ENCODE data around the gene RGS3.

The RGS3 gene

GRCh38 chr9:113511856-113512761 lies 48.6 kb downstream of the RGS3 start:
- DNase-seq (ENCODE audit: low read depth in 2 of 2), result peak; percentile 60 to 73

DNA sequence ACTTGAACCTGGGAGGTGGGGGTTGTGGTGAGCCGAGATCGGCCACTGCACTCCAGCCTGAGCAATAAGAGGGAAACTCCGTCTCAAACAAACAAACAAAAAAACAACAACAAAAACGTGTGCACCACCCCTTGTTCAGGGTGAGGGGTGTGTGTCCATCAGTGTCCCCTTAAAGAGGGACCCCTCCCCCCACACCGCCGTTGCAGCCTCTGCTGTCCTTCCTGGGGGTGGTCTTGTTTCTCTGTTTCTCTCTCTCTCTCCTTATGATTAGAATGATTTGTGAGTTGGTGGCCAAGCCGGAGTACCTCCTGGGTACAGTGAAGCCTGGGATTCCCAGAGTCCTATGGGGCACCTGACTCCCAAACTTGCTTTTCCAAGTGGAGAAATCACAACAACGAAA lies 49.6 kb downstream of the RGS3 start:
- DNase-seq (ENCODE audit: low read depth in 2 of 2), result no peak

GRCh38 chr9:113513536-113513935 lies 50.0 kb downstream of the RGS3 start:
- no peak for DNase-seq (ENCODE audit: low read depth in 2 of 2)

DNA sequence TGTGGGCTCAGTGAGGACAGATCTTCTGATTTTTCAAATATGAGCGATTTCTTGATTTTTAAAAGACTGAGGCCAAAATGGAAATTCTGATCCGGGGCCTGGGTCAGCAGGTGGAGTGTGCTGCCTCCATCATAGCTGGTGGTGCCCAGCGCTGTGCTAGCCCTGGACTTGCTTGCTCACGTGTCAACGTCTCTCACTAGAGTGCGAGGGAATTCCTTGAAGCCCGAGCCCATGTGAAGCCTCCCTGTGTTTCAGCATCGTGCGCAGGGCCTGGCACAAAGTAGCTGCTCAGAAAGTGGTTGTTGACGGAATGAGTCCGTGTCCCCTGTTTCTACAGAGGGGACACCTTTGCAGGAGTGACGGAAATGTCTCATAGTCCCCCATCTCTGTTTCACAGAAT lies 50.5 kb downstream of the RGS3 start:
- no peak for DNase-seq (ENCODE audit: low read depth in 2 of 2)

GRCh38 chr9:113514748-113515147 lies 51.2 kb downstream of the RGS3 start:
- DNase-seq (ENCODE audit: low read depth in 2 of 2), result no peak

DNA sequence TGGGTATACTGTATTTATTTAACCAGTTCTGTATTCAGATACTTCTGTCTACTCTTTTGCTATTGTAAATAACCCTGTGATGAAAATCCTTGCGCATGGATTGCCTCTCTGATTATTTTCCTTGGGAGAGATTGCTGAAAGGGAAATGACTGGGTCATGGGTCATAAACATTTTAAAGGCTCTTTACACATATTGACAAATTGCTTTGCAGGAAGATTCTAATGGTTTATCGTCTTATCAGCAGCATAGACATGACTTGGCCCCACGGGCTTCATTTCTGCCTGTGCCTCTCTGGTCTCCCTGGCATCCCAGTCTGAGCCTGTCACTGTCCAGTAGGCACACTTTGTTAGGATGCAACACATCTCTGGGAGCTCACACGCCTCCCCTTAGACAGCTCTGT lies 52.3 kb downstream of the RGS3 start:
- no peak for DNase-seq (ENCODE audit: low read depth in 2 of 2)

DNA sequence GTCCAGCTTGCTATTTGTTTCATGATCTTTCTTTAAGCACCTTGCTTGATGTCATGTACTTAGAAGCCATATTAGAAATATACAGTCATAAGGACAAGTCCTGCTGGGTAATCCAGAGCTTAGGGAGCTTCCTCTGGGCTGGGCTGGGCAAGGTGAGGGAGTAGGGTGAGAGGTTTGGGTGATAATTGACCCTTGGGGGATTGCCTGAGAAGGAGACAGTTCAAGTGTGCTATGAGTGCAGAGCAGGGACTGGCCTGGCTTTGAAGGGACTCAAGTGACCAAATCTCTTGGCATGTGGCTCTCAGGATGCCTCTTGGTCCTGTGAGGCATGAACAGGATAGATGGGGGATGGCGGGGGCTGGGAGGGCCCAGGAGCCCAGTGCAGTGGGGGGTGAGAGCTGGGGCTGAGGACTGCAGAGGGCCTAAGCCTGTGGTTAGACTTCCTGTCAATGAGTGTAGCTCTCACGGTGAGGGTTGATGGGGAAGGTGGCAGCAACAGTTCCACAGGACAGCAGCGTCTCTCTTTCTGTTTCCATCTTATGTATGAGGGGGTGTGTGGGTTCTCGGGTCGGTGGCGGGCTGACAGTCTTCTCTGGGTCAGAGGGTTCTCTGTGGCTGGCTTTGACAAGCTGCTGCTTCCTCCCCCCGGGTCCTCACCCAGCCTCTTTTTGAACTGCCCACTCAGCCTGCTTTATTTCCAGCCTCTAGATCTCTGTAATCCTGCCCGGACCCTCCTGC lies 53.5 kb downstream of the RGS3 start:
- DNase-seq (ENCODE audit: low read depth in 2 of 2), result peak; percentile 60 to 75

DNA sequence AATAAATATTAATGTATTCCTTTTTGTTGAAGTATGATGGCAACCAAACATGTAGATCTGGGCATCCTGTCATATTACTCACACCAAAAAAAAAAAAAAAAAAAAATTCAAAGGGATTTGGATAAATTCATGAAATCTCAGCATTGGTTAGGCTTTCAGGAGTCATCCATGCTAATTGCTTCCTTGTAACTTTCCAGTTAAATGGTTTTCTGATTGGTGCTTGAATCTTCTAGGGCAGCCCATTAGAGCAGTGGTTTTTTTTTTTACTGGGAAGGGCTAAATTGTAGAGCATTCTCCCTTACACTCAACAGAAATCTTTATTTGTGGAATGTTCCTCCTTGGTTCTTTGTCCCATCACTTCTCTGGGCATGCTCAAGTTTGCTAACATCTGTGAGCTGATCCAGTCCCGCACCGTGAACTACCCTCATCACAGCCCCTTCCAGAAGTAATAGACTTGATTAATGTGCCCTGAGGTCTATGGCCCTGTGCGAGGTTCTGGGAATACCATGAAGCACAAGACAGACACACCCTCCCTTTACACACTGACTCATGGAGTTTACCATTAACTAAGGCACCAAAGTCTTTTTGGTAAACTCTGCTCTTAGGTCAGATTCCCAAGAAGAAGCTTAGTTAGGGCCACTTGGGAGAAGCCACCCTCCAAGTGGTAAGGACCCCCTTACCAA lies 56.0 kb downstream of the RGS3 start:
- no peak for DNase-seq (ENCODE audit: low read depth in 2 of 2)

DNA sequence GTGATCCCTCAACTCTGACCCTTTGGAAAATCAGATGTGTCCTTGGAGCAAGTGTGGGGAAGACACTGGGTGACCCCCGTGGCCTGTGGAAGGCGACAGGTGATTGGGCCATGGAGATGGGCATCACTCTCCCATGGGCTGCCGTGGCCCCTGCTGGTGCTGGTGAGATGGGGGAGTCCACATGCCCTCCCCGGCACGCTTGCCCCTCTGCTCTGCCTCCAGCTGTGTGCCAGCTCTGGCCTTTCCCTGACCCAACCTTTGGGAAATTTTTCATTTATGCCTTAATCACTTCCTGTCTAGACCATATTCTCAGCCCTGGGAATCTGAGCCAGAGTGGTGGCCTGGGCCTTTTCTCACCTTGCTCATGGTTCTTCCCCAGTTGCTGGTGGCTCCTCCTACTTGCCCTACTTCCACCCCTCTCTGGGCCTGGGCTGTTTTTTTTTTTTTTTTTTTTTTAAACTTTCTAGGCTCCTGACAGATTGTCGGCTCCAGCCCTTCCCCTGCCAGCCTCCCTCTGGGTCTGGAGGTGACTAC lies 56.6 kb downstream of the RGS3 start:
- no peak for DNase-seq (ENCODE audit: low read depth in 2 of 2)

DNA sequence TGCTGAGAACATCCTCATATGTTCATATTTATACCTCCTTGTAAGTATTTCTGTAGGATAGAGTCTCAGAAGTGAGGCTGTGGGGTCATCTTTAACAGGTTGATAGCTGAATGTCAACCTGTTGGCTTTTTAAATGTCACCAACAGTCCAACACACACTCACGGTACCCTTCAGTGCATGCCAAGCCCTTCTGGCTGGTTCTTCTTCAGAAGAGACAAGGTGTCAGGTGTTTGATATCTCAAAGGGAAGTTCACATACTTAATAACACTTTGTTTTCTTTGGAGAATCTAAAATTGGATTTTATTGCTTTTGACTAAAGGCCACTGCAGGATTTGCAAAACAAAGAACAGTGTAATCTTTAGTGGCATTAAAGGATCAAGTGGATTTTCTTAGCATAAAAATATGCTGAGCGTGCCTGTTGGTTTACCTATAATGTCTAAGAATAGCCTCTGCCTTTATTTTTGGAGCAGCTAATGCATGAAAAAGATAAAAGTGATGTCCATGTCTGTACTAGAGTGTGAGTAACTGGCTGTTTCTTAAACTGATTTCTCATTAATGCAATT lies 58.2 kb downstream of the RGS3 start:
- DNase-seq (ENCODE audit: low read depth in 2 of 2), result no peak

- no peak for DNase-seq (ENCODE audit: low read depth in 2 of 2)
Measured at GRCh38 chr9:113522419-113522818, 58.9 kb downstream of the RGS3 start.

DNA sequence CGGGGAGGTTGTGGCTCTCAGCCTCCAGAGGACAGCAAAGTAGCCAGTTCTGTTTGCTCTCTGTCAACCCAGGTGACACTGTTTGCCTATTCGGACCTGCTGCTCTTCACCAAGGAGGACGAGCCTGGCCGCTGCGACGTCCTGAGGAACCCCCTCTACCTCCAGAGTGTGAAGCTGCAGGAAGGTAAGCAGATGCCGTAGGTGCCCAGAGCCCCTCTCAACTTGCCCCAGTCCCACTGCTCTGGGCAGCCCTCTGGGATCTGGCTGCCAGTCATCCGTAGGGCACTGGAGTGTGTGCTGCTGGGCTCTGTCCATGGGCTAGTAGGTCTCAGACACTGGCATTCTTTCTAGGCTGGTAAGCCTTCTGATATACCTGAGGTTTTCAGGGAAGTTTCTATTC lies 59.3 kb downstream of the RGS3 start:
- no peak for DNase-seq (ENCODE audit: low read depth in 2 of 2)

DNA sequence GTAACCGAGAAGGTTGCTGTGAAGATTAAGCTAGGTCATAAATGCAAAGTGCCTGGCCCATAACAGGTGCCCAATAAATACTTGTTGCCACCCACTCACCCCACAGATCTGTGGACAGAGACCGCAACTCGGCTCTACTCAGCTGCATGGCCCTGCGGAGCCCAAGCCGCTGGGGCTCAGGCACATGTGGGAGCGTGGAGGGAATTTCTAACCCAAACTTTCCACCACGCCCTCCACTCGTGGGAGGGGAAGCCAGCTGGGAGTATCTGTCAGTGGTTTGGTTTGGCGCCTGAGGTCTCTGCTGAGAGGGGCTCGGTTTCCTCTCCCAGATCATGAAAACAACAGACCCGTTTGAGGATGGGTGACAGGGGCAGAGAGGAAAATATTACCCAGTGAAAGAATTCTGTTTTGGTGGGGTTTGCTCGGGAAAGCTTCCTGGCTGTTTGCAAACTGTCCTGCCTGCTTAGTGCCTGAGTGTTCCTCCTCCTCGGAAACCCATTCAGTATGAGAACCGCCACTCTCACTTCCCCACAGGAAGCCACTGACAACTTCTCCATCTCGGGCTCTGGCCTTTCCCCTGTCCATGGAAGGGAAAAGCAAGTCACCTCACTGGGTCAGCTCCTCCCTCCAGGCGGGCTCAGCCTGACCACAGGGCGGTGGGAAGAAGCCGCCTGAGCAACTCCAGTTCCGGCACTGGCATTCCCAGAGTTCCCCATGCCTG lies 60.1 kb downstream of the RGS3 start:
- peak; percentile 50 to 78 for DNase-seq (ENCODE audit: low read depth in 2 of 2)

GRCh38 chr9:113524468-113524867 lies 60.9 kb downstream of the RGS3 start:
- DNase-seq (ENCODE audit: low read depth in 2 of 2), result no peak

GRCh38 chr9:113525205-113525604 lies 61.7 kb downstream of the RGS3 start:
- no peak for DNase-seq (ENCODE audit: low read depth in 2 of 2)

GRCh38 chr9:113525831-113526230 lies 62.3 kb downstream of the RGS3 start:
- DNase-seq (ENCODE audit: low read depth in 2 of 2), result no peak

- DNase-seq (ENCODE audit: low read depth in 2 of 2), result no peak
Measured at GRCh38 chr9:113526231-113526746, 62.8 kb downstream of the RGS3 start.

DNA sequence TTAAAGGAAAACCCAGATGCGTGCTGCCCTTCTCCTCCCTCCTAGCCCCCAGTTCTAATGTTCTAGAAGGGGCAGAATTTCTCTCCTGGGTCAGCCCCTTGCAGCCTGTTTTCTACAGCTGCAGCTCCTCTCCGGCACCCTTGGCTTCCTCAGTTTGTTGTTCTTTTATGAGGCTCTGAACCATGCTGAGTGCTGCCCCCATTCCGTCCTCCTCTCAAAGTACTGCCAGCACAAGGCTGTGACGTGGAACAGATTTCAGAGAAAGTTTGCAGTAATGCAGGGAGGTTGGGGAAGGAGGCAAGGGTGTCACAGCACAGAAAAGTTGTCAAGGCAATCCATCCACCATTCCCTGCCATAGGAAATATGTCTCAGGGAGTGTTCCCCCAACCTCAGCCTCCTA lies 63.3 kb downstream of the RGS3 start:
- DNase-seq (ENCODE audit: low read depth in 2 of 2), result no peak

- DNase-seq (ENCODE audit: low read depth in 2 of 2), result no peak
Measured at GRCh38 chr9:113528088-113528487, 64.6 kb downstream of the RGS3 start.

- DNase-seq (ENCODE audit: low read depth in 2 of 2), result no peak
Measured at GRCh38 chr9:113528811-113529210, 65.3 kb downstream of the RGS3 start.

Data from stimulated activated CD4-positive, alpha-beta T cell treated with anti-CD3 and anti-CD28 coated beads, Interleukin-4, amount 100 ng/mL, for 48 hours (primary cell).